Measurements from ENCODE around the gene TIMD4. TPM values are rescaled to one million over a fixed set of nuclear protein-coding genes. Genes with fewer than 3 reads are reported as not detected.
"Not testable (repeated sequence)": the region's sequence is repeated elsewhere in the genome, so short reads cannot be mapped to it uniquely, and the experiment has no call there.

The TIMD4 gene
- total RNA-seq, 4 donors from 2014 or later, result 0.76 TPM; not detected in 3

DNA sequence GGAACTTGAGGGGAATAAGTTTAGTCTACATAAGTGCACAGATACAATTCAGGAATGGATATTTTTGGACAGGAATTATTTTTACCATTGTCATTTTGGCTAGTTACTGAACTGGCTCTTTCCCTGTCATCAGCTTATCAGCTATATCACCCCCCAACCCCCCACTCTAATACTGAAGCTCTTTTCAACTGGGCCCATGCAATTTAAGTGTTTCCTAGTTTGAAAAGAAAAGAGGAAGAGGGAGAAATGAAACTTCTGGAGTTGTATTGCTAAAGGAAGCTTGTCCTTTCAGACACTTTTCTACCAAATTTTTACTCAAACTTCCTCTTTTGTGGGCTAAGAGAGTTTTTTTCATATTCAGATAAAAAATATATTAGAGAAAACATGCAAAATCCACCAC lies 18.5 kb upstream of the TIMD4 start:
- Histone ChIP-seq H3K36me3 (no peaks in the 10 kb centered on the region), H3K27me3 (no peaks in the 10 kb centered on the region), H3K4me3 (no peak overlapping the region), H3K27ac (no peak overlapping the region), H3K9me3 (no peaks in the 10 kb centered on the region), H3K4me1 (no peaks in the 10 kb centered on the region)
- no peak for DNase-seq (ENCODE audit: low spot score in 2 of 2)
- TF ChIP-seq EP300 (IDR thresholded peaks at IDR 0.05) (no peak), POLR2AphosphoS5 (IDR thresholded peaks at IDR 0.05) (no peak), POLR2A (IDR thresholded peaks at IDR 0.05) (no peak)
- TF ChIP-seq, protein P1, sequence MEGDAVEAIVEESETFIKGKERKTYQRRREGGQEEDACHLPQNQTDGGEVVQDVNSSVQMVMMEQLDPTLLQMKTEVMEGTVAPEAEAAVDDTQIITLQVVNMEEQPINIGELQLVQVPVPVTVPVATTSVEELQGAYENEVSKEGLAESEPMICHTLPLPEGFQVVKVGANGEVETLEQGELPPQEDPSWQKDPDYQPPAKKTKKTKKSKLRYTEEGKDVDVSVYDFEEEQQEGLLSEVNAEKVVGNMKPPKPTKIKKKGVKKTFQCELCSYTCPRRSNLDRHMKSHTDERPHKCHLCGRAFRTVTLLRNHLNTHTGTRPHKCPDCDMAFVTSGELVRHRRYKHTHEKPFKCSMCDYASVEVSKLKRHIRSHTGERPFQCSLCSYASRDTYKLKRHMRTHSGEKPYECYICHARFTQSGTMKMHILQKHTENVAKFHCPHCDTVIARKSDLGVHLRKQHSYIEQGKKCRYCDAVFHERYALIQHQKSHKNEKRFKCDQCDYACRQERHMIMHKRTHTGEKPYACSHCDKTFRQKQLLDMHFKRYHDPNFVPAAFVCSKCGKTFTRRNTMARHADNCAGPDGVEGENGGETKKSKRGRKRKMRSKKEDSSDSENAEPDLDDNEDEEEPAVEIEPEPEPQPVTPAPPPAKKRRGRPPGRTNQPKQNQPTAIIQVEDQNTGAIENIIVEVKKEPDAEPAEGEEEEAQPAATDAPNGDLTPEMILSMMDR (IDR thresholded peaks at IDR 0.05), result no peak

DNA sequence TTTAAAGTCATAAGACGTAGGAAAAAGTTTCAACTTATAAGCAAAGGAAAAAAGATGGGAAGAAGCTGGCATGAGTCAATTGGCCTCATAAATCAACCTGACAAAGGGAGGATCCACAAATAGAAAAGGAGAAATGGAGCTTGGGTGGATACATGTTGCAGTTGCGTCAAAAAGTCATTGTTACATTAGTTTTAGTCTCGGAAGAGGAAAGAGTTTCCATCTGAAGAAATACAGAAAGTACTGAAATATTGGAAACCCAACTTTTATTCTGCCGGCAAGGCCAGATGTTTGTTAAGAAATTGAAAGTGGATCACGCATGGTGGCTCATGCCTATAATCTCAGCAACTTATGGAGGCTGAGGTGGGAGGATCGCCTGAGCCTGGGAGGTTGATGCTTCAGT lies 11.3 kb upstream of the TIMD4 start:
- DNase-seq (ENCODE audit: low spot score in 2 of 2), result no peak
- 81% methylated on average over 6 of the region's 6 CpGs for WGBS
- no peak for TF ChIP-seq POLR2AphosphoS5 (IDR thresholded peaks at IDR 0.05)
- no peak for TF ChIP-seq EP300 (IDR thresholded peaks at IDR 0.05)
- TF ChIP-seq, protein P1 (IDR thresholded peaks at IDR 0.05), result no peak
- no peak for TF ChIP-seq POLR2A (IDR thresholded peaks at IDR 0.05)
- Histone ChIP-seq H3K27ac (no peak overlapping the region), H3K36me3 (no peaks in the 10 kb centered on the region), H3K4me1 (no peaks in the 10 kb centered on the region), H3K9me3 (no peaks in the 10 kb centered on the region), H3K27me3 (no peaks in the 10 kb centered on the region), H3K4me3 (no peak overlapping the region)

GRCh38 chr5:156971848-156972525 lies 9.0 kb upstream of the TIMD4 start:
- no peak overlapping the region for H3K27ac ChIP-seq
- 87% methylated on average over 3 of the region's 3 CpGs for WGBS
- TF ChIP-seq POLR2A (IDR thresholded peaks at IDR 0.05), result no peak
- TF ChIP-seq POLR2AphosphoS5 (IDR thresholded peaks at IDR 0.05), result no peak
- no peak for TF ChIP-seq EP300 (IDR thresholded peaks at IDR 0.05)
- TF ChIP-seq, protein P1 (IDR thresholded peaks at IDR 0.05), result no peak
- H3K27me3 ChIP-seq, result no peaks in the 10 kb centered on the region
- H3K4me1 ChIP-seq, result no peaks in the 10 kb centered on the region
- H3K36me3 ChIP-seq, result no peaks in the 10 kb centered on the region
- no peak for DNase-seq (ENCODE audit: low spot score in 2 of 2)
- H3K9me3 ChIP-seq, result no peaks in the 10 kb centered on the region
- H3K4me3 ChIP-seq, result no peak overlapping the region

GRCh38 chr5:156971415-156971814 lies 8.4 kb upstream of the TIMD4 start:
- no peak overlapping the region for H3K27ac ChIP-seq
- H3K4me3 ChIP-seq, result no peak overlapping the region
- WGBS, result 93% methylated on average over 3 of the region's 3 CpGs
- TF ChIP-seq POLR2AphosphoS5 (IDR thresholded peaks at IDR 0.05) (no peak), EP300 (IDR thresholded peaks at IDR 0.05) (no peak), POLR2A (IDR thresholded peaks at IDR 0.05) (no peak)
- TF ChIP-seq, protein P1 (IDR thresholded peaks at IDR 0.05), result no peak
- H3K9me3 ChIP-seq, result no peaks in the 10 kb centered on the region
- H3K27me3 ChIP-seq, result no peaks in the 10 kb centered on the region
- H3K36me3 ChIP-seq, result no peaks in the 10 kb centered on the region
- no peaks in the 10 kb centered on the region for H3K4me1 ChIP-seq
- DNase-seq (ENCODE audit: low spot score in 2 of 2), result no peak

GRCh38 chr5:156967386-156967785 lies 4.4 kb upstream of the TIMD4 start:
- DNase-seq (ENCODE audit: low spot score in 2 of 2); H3K27me3 ChIP-seq; H3K36me3 ChIP-seq; H3K4me3 ChIP-seq; H3K27ac ChIP-seq; H3K9me3 ChIP-seq; H3K4me1 ChIP-seq: not testable (repeated sequence)
- 87% methylated on average over 3 of the region's 3 CpGs for WGBS

GRCh38 chr5:156956321-156956720 lies 6.7 kb downstream of the TIMD4 start:
- Histone ChIP-seq H3K9me3 (no peaks in the 10 kb centered on the region), H3K4me3 (no peak overlapping the region), H3K36me3 (no peaks in the 10 kb centered on the region)

More at GRCh38 chr5:156956321-156956720, 6.7 kb downstream of the TIMD4 start:
- Histone ChIP-seq H3K27me3 (no peaks in the 10 kb centered on the region), H3K27ac (no peak overlapping the region), H3K4me1 (no peaks in the 10 kb centered on the region)
- TF ChIP-seq POLR2AphosphoS5 (IDR thresholded peaks at IDR 0.05), result no peak
- TF ChIP-seq EP300 (IDR thresholded peaks at IDR 0.05), result no peak
- TF ChIP-seq, protein P1 (IDR thresholded peaks at IDR 0.05), result no peak
- TF ChIP-seq POLR2A (IDR thresholded peaks at IDR 0.05), result no peak
- no peak for DNase-seq (ENCODE audit: low spot score in 2 of 2)
